WERI-Rb-1 (cell line): ENCODE results near the gene HEG1.
A peak's percentile ranks its signal among the peaks of the same experiment; 100 is the strongest.

Source experiments
- DNase-seq: peaks from one replicate; pipeline ENCODE4 v3.0.0-alpha.2; 2020
- H3K27ac ChIP-seq: fragments of 250-450 bp; sonication (Bioruptor Pico); 2 replicates; pipeline ENCODE4 v1.5.1; 2020; ENCODE audit warnings: mild to moderate bottlenecking, moderate library complexity
- H3K27me3 ChIP-seq: fragments of 250-450 bp; sonication (Bioruptor Pico); 2 replicates; pipeline ENCODE4 v1.5.1; 2021; ENCODE audit warnings: mild to moderate bottlenecking, low read depth, moderate library complexity; ENCODE audit not compliant: insufficient read depth, severe bottlenecking
- H3K36me3 ChIP-seq: fragments of 250-450 bp; sonication (Bioruptor Pico); 2 replicates; pipeline ENCODE4 v1.5.1; 2020; ENCODE audit warnings: mild to moderate bottlenecking, moderate library complexity
- H3K4me3 ChIP-seq: 2 replicates; pipeline ENCODE4 v1.5.1; 2011; ENCODE audit warnings: low read depth, mild to moderate bottlenecking, control low read depth, low read length
- H3K9me3 ChIP-seq: fragments of 250-450 bp; sonication (Bioruptor Pico); 2 replicates; pipeline ENCODE4 v1.5.1; 2021; ENCODE audit warnings: mild to moderate bottlenecking, moderate library complexity; ENCODE audit not compliant: severe bottlenecking
- TF ChIP-seq, protein P1 (sequence below): IDR thresholded peaks from 2 replicates; pipeline ENCODE4 v1.5.1; 2011; ENCODE audit warnings: low read depth, mild to moderate bottlenecking, control low read depth, inconsistent platforms, low read length

HEG1 gene

DNA sequence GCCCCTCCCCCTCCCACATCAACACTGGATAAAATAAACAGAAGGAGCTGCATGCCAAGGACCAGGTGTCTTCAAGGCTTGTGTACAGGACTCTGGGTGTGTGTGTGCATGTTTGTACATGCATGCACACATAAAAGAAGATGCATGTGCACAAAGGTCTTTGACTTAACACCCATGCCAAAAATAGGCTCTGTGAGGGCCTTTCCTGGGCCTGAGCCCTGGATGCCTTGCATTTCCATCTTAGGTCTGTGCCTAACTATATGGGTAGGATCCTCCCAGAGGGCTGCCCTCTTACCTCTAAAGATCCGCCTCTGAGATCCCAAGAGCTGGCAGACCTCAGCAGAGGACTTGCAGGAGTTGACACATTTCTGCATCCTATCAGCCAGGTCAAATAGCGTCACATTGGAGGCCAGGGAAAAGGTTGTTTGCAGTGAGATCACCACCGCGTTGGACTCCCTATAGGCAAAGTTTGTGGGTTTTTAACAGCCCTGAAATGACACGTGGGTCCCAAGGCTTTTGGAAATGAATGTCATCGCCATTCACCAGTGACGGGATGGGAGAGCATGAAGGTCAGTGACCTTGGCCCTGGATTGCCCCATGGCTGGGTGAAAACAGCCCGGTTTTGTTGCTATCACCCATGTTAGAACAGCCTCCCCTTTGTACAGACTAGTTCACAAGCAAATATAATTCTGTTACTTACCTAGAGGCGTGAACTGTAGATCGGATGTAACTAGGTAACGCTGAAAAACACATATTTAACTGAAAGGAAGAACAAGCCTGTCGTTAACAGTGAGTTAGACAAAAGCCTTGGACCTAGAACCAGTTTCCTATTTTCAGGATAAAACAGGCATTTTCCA lies 54.0 kb downstream of the HEG1 start:
- no peak overlapping the region for H3K4me3 ChIP-seq
- peaks cover 100% of the 10 kb centered on the region for H3K36me3 ChIP-seq
- no peak overlapping the region for H3K27ac ChIP-seq
- DNase-seq, result no peak
- no peaks in the 10 kb centered on the region for H3K27me3 ChIP-seq
- TF ChIP-seq, protein P1, sequence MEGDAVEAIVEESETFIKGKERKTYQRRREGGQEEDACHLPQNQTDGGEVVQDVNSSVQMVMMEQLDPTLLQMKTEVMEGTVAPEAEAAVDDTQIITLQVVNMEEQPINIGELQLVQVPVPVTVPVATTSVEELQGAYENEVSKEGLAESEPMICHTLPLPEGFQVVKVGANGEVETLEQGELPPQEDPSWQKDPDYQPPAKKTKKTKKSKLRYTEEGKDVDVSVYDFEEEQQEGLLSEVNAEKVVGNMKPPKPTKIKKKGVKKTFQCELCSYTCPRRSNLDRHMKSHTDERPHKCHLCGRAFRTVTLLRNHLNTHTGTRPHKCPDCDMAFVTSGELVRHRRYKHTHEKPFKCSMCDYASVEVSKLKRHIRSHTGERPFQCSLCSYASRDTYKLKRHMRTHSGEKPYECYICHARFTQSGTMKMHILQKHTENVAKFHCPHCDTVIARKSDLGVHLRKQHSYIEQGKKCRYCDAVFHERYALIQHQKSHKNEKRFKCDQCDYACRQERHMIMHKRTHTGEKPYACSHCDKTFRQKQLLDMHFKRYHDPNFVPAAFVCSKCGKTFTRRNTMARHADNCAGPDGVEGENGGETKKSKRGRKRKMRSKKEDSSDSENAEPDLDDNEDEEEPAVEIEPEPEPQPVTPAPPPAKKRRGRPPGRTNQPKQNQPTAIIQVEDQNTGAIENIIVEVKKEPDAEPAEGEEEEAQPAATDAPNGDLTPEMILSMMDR, result no peak
- no peaks in the 10 kb centered on the region for H3K9me3 ChIP-seq

DNA sequence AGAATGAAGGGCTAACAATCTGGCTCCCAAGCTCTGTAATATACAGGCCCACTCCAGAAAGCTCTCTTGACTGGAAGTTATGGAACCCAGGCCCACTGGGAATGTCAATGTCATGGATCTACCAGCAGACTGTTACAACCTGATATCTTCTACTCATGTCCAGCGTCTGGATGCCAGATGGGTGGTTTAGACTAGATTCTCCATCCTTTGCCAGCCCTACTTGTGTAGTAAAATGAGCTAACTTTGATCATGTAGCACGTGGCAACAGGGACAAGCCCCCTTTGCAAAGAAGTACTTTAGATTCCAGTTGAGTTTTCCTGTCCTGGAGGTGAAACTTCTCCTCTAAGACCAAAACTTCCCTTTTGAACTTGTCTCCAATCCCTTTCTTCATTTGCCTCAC lies 55.1 kb downstream of the HEG1 start:
- peaks cover 100% of the 10 kb centered on the region for H3K36me3 ChIP-seq
- no peaks in the 10 kb centered on the region for H3K27me3 ChIP-seq
- no peak for DNase-seq
- H3K4me3 ChIP-seq, result no peak overlapping the region
- H3K27ac ChIP-seq, result no peak overlapping the region
- no peaks in the 10 kb centered on the region for H3K9me3 ChIP-seq
- TF ChIP-seq, protein P1, result no peak

- TF ChIP-seq, protein P1, result no peak
- Histone ChIP-seq H3K27ac (no peak overlapping the region), H3K4me3 (no peak overlapping the region), H3K9me3 (no peaks in the 10 kb centered on the region), H3K36me3 (peaks cover 100% of the 10 kb centered on the region), H3K27me3 (no peaks in the 10 kb centered on the region)
- no peak for DNase-seq
These were observed 55.8 kb downstream of the HEG1 start for GRCh38 chr3:124999897-125000435.

DNA sequence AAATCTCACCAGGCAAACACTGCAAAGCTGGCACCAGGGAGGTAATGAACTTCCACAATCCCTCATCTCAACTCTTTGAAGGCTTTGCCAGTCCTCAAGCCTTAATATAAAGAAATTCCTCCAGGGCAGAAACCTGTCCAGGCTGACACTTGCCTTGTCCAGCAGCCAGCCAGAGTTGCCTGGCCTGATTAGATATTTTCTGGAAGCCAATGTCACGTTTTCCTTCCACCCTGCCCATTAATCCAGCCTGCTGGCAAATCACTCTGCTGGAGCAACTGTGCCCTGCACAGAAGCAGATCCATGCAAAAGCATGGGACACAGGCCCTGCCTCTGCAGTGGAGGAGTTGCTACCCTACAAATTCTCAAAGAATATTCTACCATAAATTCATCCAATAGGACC lies 56.5 kb downstream of the HEG1 start:
- Histone ChIP-seq H3K36me3 (peaks cover 100% of the 10 kb centered on the region), H3K9me3 (no peaks in the 10 kb centered on the region), H3K4me3 (no peak overlapping the region), H3K27me3 (no peaks in the 10 kb centered on the region), H3K27ac (peak overlapping the region; percentile 63; the same call in 1 of the 2 replicates)
- TF ChIP-seq, protein P1, result no peak
- no peak for DNase-seq

DNA sequence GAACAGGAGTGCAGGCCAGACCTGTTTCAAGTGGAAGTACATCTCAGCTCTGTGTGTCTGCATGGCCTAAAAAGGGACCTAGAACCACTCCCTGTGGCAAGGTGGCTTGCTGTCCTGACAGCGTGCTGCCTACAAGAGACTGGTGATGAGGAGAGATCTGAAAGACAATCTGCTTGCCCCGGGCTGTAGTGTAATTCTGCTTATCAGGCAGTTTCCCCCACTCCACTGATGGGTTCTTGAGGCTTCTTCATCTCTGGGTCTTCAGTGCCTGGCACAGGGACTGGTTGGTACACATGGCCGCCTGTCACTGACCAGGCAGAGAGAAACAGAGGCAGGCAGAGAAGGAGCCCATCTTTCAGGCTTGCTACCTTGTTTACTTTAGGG lies 57.6 kb downstream of the HEG1 start:
- H3K4me3 ChIP-seq, result no peak overlapping the region
- peak overlapping the region; percentile 63 for H3K27ac ChIP-seq
- H3K36me3 ChIP-seq, result peaks cover 100% of the 10 kb centered on the region
- TF ChIP-seq, protein P1, result no peak
- H3K27me3 ChIP-seq, result no peaks in the 10 kb centered on the region
- DNase-seq, result no peak
- no peaks in the 10 kb centered on the region for H3K9me3 ChIP-seq
